Measurements from ENCODE around the gene KRT3.

KRT3 gene

DNA sequence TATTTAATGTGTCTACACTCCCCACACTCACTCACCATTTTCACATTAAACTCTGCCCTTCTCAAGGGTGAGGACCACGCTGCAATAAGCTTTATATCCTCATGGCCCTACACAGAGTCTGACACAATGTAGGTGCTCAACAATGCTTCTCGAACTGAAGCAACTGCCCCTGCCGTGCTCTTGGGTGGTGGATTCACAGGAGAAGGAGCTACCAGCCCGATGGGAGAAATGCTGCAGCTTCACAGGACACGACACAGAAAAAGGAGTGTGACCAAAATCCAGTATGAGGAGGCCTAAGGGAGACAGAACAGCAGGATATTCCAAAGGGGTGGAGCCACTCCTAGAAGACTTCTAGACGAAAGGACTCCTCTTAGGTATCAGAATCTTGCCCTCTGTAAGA lies 6.5 kb upstream of the KRT3 start:
- TF ChIP-seq, protein P1, sequence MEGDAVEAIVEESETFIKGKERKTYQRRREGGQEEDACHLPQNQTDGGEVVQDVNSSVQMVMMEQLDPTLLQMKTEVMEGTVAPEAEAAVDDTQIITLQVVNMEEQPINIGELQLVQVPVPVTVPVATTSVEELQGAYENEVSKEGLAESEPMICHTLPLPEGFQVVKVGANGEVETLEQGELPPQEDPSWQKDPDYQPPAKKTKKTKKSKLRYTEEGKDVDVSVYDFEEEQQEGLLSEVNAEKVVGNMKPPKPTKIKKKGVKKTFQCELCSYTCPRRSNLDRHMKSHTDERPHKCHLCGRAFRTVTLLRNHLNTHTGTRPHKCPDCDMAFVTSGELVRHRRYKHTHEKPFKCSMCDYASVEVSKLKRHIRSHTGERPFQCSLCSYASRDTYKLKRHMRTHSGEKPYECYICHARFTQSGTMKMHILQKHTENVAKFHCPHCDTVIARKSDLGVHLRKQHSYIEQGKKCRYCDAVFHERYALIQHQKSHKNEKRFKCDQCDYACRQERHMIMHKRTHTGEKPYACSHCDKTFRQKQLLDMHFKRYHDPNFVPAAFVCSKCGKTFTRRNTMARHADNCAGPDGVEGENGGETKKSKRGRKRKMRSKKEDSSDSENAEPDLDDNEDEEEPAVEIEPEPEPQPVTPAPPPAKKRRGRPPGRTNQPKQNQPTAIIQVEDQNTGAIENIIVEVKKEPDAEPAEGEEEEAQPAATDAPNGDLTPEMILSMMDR (conservative IDR thresholded peaks at IDR 0.05; ENCODE audit: low read length) = no peak
- no peak for DNase-seq (ENCODE audit: low read depth)
- no peak overlapping the region for H3K4me3 ChIP-seq (ENCODE audit: low read length)

DNA sequence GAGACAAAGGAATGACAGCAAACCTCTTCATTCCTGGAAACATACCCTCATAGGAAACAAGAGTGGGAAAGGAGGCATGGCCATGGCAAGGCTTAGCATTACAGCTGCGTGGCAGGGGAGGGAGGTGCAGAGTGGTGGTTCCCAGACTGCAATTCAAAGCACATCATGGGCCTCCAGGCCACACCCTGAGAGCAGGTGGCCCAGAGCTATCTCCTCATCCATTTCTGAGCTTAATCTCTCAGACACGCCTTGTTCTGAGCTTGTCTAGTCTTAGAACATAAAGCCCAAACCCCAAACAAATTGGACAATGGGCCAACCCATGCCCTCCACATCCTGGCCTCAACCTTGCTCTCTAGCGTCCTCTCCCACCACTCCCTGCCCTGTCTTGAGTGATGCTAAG lies 5.9 kb upstream of the KRT3 start:
- H3K4me3 ChIP-seq (ENCODE audit: low read length) = no peak overlapping the region
- DNase-seq (ENCODE audit: low read depth) = no peak
- TF ChIP-seq, protein P1 (conservative IDR thresholded peaks at IDR 0.05; ENCODE audit: low read length) = no peak

DNA sequence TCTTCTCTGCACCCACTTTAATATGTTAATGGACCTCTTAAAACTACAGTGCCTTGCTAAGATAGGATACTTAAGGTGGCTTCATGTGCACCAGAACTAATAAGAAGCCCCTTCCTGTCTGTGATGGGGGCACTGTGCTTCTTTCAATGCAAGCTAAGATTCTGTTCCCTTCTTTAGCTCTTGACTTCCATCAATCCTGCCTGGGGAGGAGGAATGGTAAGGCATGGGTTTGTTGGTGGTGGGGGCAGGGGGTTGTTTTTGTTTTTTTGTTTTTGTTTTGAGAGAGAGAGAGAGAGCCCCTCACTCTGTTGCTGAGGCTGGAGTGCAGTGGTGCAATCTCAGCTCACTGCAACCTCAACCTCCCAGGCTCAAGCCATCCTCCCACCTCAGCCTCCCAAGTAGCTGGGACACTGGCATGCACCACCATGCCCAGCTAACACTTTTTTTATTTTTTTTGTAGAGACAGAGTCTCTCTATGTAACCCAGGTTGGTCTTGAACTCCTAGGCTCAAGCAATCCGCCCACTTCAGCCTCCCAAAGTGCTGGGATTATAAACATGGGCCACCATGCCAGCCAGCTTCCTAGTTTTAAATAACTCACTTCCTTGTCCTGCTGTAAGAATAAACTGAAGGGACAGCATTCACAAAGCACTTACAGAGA lies 4.5 kb upstream of the KRT3 start:
- TF ChIP-seq, protein P1 (conservative IDR thresholded peaks at IDR 0.05; ENCODE audit: low read length) = no peak
- no peak overlapping the region for H3K4me3 ChIP-seq (ENCODE audit: low read length)

DNA sequence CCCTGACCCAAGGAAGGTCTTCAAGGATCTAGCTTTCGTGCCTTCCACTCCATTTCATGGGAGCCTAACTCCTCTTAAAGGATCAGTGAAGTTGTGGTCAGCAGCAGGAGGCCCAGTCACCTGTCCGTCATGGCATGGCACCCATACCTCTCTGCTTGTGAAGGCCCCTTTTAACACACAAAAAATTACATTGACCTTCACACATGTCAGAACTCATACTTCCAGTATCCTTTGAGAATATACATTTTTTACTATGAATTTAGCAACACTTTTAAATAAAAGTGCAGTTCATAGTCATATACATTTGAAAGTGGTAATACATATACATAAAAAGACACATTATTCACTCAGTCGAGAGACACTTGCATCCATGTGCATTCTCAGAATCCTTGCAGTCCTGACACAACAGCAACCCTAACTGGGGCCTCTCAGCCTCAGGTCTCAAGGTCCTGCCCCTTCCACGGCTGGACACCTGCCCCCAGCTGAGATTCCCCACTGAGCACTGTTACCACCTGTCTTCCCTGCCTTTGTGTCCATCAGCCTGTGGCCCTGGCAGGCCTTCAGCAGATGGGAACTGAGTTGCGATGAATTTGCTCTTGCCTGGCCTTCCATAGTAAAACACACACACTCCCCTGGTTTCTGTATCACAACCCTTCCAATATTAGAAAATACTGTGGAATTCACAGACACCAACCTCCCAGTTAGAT lies 3.7 kb upstream of the KRT3 start:
- no peak for DNase-seq (ENCODE audit: low read depth)
- H3K4me3 ChIP-seq (ENCODE audit: low read length) = no peak overlapping the region
- TF ChIP-seq, protein P1 (conservative IDR thresholded peaks at IDR 0.05; ENCODE audit: low read length) = no peak

More for the DNA sequence above, 4.5 kb upstream of the KRT3 start:
- no peak for DNase-seq (ENCODE audit: low read depth)

DNA sequence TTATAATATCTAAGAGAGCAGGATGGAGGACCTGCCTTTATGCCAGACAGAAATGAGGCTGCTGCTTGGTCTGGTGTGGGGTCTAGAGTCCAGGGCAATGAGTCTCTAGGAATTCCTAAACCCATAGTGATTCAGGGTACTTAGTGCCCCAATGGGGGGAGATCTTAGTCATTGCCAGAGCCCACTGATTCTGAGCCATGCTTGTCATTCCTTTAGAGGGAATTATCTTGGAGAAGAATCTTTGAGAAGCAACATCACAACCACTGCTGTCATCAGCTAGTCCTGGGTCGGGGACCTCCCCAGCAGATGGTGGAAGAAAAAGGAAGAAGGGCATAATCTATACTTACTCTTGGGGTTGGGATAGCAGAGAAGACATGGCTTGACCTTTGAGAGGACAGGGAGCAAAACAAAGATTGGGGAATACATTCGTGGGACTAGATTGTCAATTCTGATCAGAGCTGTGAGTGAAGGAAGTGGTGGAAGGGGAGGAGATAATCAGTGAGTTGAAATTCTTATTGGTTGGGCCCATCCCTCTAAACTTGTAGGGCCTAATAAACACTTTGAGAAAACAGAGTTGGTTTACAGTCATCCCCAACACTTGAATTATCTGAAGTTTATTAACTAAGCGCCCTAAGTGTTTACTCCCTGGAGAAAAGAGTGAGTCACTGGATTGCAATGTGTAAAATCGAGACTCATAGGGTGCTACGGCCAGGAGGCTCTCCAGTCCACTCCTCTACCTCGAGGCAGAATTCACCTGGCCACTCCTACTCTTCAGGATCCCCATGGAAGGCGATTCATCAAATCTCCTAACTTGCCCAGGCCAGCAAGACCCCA lies 3.0 kb upstream of the KRT3 start:
- DNase-seq (ENCODE audit: low read depth) = peak; percentile 57
- TF ChIP-seq, protein P1 (conservative IDR thresholded peaks at IDR 0.05; ENCODE audit: low read length) = no peak
- H3K4me3 ChIP-seq (ENCODE audit: low read length) = no peak overlapping the region

DNA sequence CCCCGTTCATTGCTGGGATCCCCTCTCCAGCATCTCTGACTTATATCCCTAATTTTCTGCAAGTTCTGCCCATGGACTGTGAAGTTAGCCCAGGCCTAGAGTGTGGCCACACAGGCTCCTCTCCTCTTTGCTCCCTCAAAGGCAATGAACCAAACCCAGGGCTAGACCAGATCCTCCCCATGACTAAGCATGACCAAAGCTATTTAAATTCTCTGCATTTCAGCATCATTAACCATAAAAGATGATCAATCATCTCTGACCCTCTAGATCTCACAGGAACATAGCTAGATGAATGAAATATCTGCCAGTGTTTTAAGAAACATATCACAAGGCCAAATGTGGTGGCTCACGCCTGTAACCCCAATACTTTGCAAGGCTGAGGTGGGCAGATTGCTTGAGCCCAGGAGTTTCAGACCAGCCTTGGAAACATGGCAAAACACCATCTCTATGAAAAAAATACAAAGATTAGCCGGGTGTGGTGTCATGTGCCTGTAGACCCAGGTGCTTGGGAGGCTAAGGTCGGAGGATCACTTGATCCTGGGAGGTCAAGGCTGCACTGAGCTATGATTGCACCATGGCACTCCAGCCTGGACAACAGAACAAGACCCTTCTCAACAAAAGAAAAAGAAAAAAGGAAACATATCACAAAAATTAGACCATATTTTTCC lies 2.2 kb upstream of the KRT3 start:
- TF ChIP-seq, protein P1 (conservative IDR thresholded peaks at IDR 0.05; ENCODE audit: low read length) = no peak
- no peak overlapping the region for H3K4me3 ChIP-seq (ENCODE audit: low read length)
- peak; percentile 75 for DNase-seq (ENCODE audit: low read depth)
